ENCODE data around the gene MTMR8.
"Not testable (repeated sequence)": the region's sequence is repeated elsewhere in the genome, so short reads cannot be mapped to it uniquely, and the experiment has no call there.

The MTMR8 gene

GRCh38 chrX:64394874-64395567 is at the start of gene MTMR8:
Gene MTMR8, minus strand, starts transcription at chrX:64395452. Its CDS starts 89 bp downstream, at chrX:64395363.
- DNase-seq (ENCODE audit: low read depth in 2 of 2), result peak; percentile 42 to 57

GRCh38 chrX:64439551-64439950 is 44.3 kb upstream of the MTMR8 start:
- no peak for DNase-seq (ENCODE audit: low read depth in 2 of 2)

GRCh38 chrX:64437665-64438064 is 42.4 kb upstream of the MTMR8 start:
- no peak for DNase-seq (ENCODE audit: low read depth in 2 of 2)

- DNase-seq (ENCODE audit: low read depth in 2 of 2), result no peak
Observed at GRCh38 chrX:64437218-64437617, 42.0 kb upstream of the MTMR8 start.

GRCh38 chrX:64428371-64428770 is 33.1 kb upstream of the MTMR8 start:
- DNase-seq (ENCODE audit: low read depth in 2 of 2), result no peak

GRCh38 chrX:64427787-64428186 is 32.5 kb upstream of the MTMR8 start:
- DNase-seq (ENCODE audit: low read depth in 2 of 2), result no peak

GRCh38 chrX:64427281-64427680 is 32.0 kb upstream of the MTMR8 start:
- no peak for DNase-seq (ENCODE audit: low read depth in 2 of 2)

GRCh38 chrX:64409730-64410129 is 14.5 kb upstream of the MTMR8 start:
- DNase-seq (ENCODE audit: low read depth in 2 of 2), result not testable (repeated sequence)

- no peak for DNase-seq (ENCODE audit: low read depth in 2 of 2)
Observed at GRCh38 chrX:64398088-64398487, 2.8 kb upstream of the MTMR8 start.

GRCh38 chrX:64395568-64395929 is 297 bp upstream of the MTMR8 start:
- no peak for DNase-seq (ENCODE audit: low read depth in 2 of 2)

GRCh38 chrX:64394059-64394873 is 986 bp downstream of the MTMR8 start:
- DNase-seq (ENCODE audit: low read depth in 2 of 2), result no peak

- DNase-seq (ENCODE audit: low read depth in 2 of 2), result no peak
Observed at GRCh38 chrX:64389489-64389888, 5.8 kb downstream of the MTMR8 start.

- DNase-seq (ENCODE audit: low read depth in 2 of 2), result not testable (repeated sequence)
Observed at GRCh38 chrX:64380789-64381188, 14.5 kb downstream of the MTMR8 start.

- DNase-seq (ENCODE audit: low read depth in 2 of 2), result no peak
Observed at GRCh38 chrX:64379924-64380323, 15.3 kb downstream of the MTMR8 start.

- no peak for DNase-seq (ENCODE audit: low read depth in 2 of 2)
Observed at GRCh38 chrX:64377753-64378152, 17.5 kb downstream of the MTMR8 start.

- no peak for DNase-seq (ENCODE audit: low read depth in 2 of 2)
Observed at GRCh38 chrX:64352081-64352480, 43.2 kb downstream of the MTMR8 start.

- DNase-seq (ENCODE audit: low read depth in 2 of 2), result no peak
Observed at GRCh38 chrX:64350521-64350920, 44.7 kb downstream of the MTMR8 start.

- DNase-seq (ENCODE audit: low read depth in 2 of 2), result no peak
Observed at GRCh38 chrX:64350047-64350446, 45.2 kb downstream of the MTMR8 start.

GRCh38 chrX:64342811-64343210 is 52.4 kb downstream of the MTMR8 start:
- no peak for DNase-seq (ENCODE audit: low read depth in 2 of 2)

- no peak for DNase-seq (ENCODE audit: low read depth in 2 of 2)
Observed at GRCh38 chrX:64338296-64338695, 57.0 kb downstream of the MTMR8 start.

GRCh38 chrX:64334467-64334866 is 60.8 kb downstream of the MTMR8 start:
- no peak for DNase-seq (ENCODE audit: low read depth in 2 of 2)

GRCh38 chrX:64330284-64330683 is 65.0 kb downstream of the MTMR8 start:
- DNase-seq (ENCODE audit: low read depth in 2 of 2), result no peak

- no peak for DNase-seq (ENCODE audit: low read depth in 2 of 2)
Observed at GRCh38 chrX:64321507-64321906, 73.7 kb downstream of the MTMR8 start.

Measured in stimulated activated CD8-positive, alpha-beta memory T cell treated with anti-CD3 and anti-CD28 coated beads, Interleukin-15, amount 100 ng/mL, for 4 hours (primary cell).